ENCODE results near the gene CCDC159. TPM values are rescaled to one million over a fixed set of nuclear protein-coding genes. Genes with fewer than 3 reads are reported as not detected.
"Not testable (repeated sequence)": the region's sequence is repeated elsewhere in the genome, so short reads cannot be mapped to it uniquely, and the experiment has no call there.

The CCDC159 gene
- total RNA-seq, 3 donors from 2014 or later (not counting 1 experiment from before 2014, with no cell fraction given) = 86.9 to 94.9 (median 91.8) TPM

- Histone ChIP-seq H3K4me3 (ENCODE audit: low read length) (no peak overlapping the region), H3K27ac (ENCODE audit: low read length) (no peak overlapping the region), H3K27me3 (ENCODE audit: control insufficient read depth, insufficient read depth, low read length) (no peaks in the 10 kb centered on the region), H3K4me1 (ENCODE audit: control insufficient read depth, insufficient read depth, low read length) (peaks cover 48% of the 10 kb centered on the region), H3K9me3 (ENCODE audit: control insufficient read depth, insufficient read depth, low read length) (no peaks in the 10 kb centered on the region), H3K36me3 (ENCODE audit: control insufficient read depth, insufficient read depth, low read length) (no peaks in the 10 kb centered on the region)
- H3K36me3 Mint-ChIP-seq = no peaks in the 10 kb centered on the region
- DNase-seq = no peak
- intact Hi-C loops (cut with micrococcal nuclease) = no loop called here
- no peaks in the 10 kb centered on the region for H3K9me3 Mint-ChIP-seq
- no peak for ATAC-seq
- H3K27me3 Mint-ChIP-seq (ENCODE audit: low read depth in 2 of 2) = no peaks in the 10 kb centered on the region
- 100% methylated on average over 2 of the region's 3 CpGs for WGBS (ENCODE audit: insufficient coverage)
- no peak for TF ChIP-seq CTCF (IDR thresholded peaks at IDR 0.05)
- peaks cover 30 to 49% of the 10 kb centered on the region in 2 donors for H3K4me1 Mint-ChIP-seq
- H3K4me3 Mint-ChIP-seq = no peak overlapping the region
- H3K27ac Mint-ChIP-seq = no peak overlapping the region
Measured at GRCh38 chr19:11342429-11342828, 3.9 kb upstream of the CCDC159 start.

DNA sequence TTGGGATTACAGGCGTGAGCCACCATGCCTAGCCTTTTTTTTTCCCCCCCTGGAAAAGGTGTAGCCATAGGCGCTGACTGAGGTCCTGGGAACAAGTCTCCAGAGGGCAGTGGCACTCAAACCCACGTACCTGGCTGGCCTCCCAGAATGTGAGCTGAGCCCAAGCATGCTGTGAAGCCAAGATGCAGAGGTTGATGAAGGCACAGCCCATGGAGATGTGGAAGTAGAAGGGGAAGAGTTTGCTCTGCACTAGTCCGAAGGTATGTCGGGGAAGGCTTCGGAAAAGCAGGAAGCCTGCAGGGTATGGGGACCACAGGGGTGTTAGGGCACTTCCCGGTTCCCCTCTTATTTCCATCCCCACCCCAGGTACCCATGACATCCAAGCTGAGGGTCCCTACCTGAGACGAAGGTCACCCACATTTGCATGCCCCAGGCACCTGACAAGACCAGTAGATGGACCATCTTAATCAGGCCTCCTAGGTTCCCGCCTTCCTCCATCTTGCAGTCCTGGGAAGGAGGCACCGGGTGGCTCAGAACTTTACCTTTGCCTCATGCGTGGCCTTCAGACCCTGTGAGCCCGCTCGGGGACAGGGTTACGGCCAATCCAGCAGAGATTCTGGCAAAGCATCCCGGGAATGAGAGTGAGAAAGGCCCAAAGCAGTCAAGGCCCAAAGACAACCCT is 1.1 kb upstream of the CCDC159 start:
- peaks cover 21% of the 10 kb centered on the region for H3K4me1 ChIP-seq (ENCODE audit: control insufficient read depth, insufficient read depth, low read length)

DNA sequence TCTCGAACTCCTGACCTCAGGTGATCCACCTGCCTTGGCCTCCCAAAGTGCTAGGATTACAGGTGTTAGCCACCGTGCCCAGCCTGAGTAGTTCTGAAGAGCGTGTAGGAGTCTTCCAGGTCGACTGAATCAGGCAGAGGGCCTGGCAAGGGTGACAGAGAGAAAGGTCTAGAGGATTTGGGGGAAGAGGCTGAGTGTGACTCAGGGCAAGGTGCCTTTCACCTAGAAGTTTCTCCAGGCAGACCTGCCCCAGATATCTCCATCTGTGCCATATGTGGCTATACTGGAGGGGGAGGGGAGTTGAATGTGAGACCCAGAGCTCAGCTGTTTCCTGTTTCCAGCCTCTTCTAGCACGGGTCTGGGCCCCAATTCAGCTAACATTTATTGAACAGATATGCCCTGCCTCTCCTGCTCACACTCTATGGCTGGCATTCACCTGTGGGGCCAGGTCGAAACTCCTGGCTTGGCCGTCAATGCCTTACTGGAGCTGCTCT is 1.3 kb downstream of the CCDC159 start:
- intact Hi-C loops (cut with micrococcal nuclease) = no loop called here
- Histone ChIP-seq H3K9me3 (ENCODE audit: control insufficient read depth, insufficient read depth, low read length) (no peaks in the 10 kb centered on the region), H3K27me3 (ENCODE audit: control insufficient read depth, insufficient read depth, low read length) (no peaks in the 10 kb centered on the region), H3K27ac (ENCODE audit: low read length) (no peak overlapping the region), H3K4me3 (ENCODE audit: low read length) (no peak overlapping the region), H3K4me1 (ENCODE audit: control insufficient read depth, insufficient read depth, low read length) (peaks cover 21% of the 10 kb centered on the region), H3K36me3 (ENCODE audit: control insufficient read depth, insufficient read depth, low read length) (no peaks in the 10 kb centered on the region)
- WGBS (ENCODE audit: insufficient coverage) = 76% methylated on average over 7 of the region's 7 CpGs
- H3K27me3 Mint-ChIP-seq (ENCODE audit: low read depth in 2 of 2) = no peaks in the 10 kb centered on the region
- no peak for DNase-seq
- H3K4me1 Mint-ChIP-seq = peaks cover 18 to 32% of the 10 kb centered on the region in 2 donors
- no peaks in the 10 kb centered on the region for H3K36me3 Mint-ChIP-seq
- peak overlapping the region; percentile 99 for H3K4me3 Mint-ChIP-seq
- TF ChIP-seq CTCF (IDR thresholded peaks at IDR 0.05) = no peak
- H3K9me3 Mint-ChIP-seq = no peaks in the 10 kb centered on the region
- ATAC-seq = no peak
- peak overlapping the region; percentile 98 for H3K27ac Mint-ChIP-seq

More for the DNA sequence above, 1.1 kb upstream of the CCDC159 start:
- Mint-ChIP-seq H3K27me3 (ENCODE audit: low read depth in 2 of 2) (no peaks in the 10 kb centered on the region), H3K27ac (peak overlapping the region; percentile 98), H3K4me3 (peak overlapping the region; percentile 99), H3K9me3 (no peaks in the 10 kb centered on the region), H3K36me3 (no peaks in the 10 kb centered on the region), H3K4me1 (peaks cover 18 to 32% of the 10 kb centered on the region in 2 donors)
- H3K9me3 ChIP-seq (ENCODE audit: control insufficient read depth, insufficient read depth, low read length) = no peaks in the 10 kb centered on the region
- no peaks in the 10 kb centered on the region for H3K27me3 ChIP-seq (ENCODE audit: control insufficient read depth, insufficient read depth, low read length)
- peak overlapping the region; percentile 96 for H3K4me3 ChIP-seq (ENCODE audit: low read length)
- DNase-seq (no peak), ATAC-seq (no peak)
- no peak for TF ChIP-seq CTCF (IDR thresholded peaks at IDR 0.05)
- no peaks in the 10 kb centered on the region for H3K36me3 ChIP-seq (ENCODE audit: control insufficient read depth, insufficient read depth, low read length)
- intact Hi-C loops (cut with micrococcal nuclease) = no loop called here
- WGBS (ENCODE audit: insufficient coverage) = 74% methylated on average over 15 of the region's 15 CpGs
- H3K27ac ChIP-seq (ENCODE audit: low read length) = no peak overlapping the region

DNA sequence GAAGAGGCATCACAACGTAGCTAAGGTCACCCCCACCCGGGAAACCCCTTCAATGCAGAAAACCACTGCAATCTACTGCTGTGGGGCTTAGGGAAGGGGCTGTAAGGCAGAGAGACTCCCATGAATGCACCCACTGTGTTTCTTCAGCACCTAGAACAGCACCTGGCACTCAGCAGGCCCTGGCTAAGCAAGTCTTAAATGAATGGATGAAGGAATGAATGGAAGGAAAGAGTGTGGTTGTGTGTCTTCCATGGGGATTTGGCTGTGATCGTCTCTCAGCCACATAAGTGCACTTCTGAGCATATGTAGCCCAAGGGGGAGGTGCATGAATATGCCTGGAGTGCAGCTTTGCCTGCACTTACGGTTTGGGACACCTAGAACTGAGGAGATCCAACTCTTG is 2.9 kb downstream of the CCDC159 start:
- Histone ChIP-seq H3K9me3 (ENCODE audit: control insufficient read depth, insufficient read depth, low read length) (no peaks in the 10 kb centered on the region), H3K27ac (ENCODE audit: low read length) (no peak overlapping the region), H3K36me3 (ENCODE audit: control insufficient read depth, insufficient read depth, low read length) (no peaks in the 10 kb centered on the region), H3K4me1 (ENCODE audit: control insufficient read depth, insufficient read depth, low read length) (peaks cover 21% of the 10 kb centered on the region), H3K27me3 (ENCODE audit: control insufficient read depth, insufficient read depth, low read length) (no peaks in the 10 kb centered on the region), H3K4me3 (ENCODE audit: low read length) (no peak overlapping the region)
- DNase-seq (no peak), ATAC-seq (no peak)
- TF ChIP-seq CTCF (IDR thresholded peaks at IDR 0.05) = no peak
- Mint-ChIP-seq H3K27me3 (ENCODE audit: low read depth in 2 of 2) (no peaks in the 10 kb centered on the region), H3K4me3 (no peak overlapping the region), H3K4me1 (peaks cover 18 to 32% of the 10 kb centered on the region in 2 donors), H3K36me3 (no peaks in the 10 kb centered on the region), H3K27ac (no peak overlapping the region), H3K9me3 (no peaks in the 10 kb centered on the region)
- WGBS (ENCODE audit: insufficient coverage) = 95% methylated on average over 4 of the region's 4 CpGs
- intact Hi-C loops (cut with micrococcal nuclease) = no loop called here

GRCh38 chr19:11354102-11354501 is 7.8 kb downstream of the CCDC159 start:
- Mint-ChIP-seq H3K27ac (peak overlapping the region in 1 of 2 donors; percentile 89), H3K4me3 (peak overlapping the region; percentile 28), H3K4me1 (peaks cover 12 to 21% of the 10 kb centered on the region in 2 donors)
- H3K4me3 ChIP-seq (ENCODE audit: low read length); H3K9me3 Mint-ChIP-seq; H3K36me3 ChIP-seq (ENCODE audit: control insufficient read depth, insufficient read depth, low read length); ATAC-seq; H3K27ac ChIP-seq (ENCODE audit: low read length); H3K27me3 Mint-ChIP-seq (ENCODE audit: low read depth in 2 of 2); H3K27me3 ChIP-seq (ENCODE audit: control insufficient read depth, insufficient read depth, low read length); H3K36me3 Mint-ChIP-seq; H3K9me3 ChIP-seq (ENCODE audit: control insufficient read depth, insufficient read depth, low read length); DNase-seq: not testable (repeated sequence)
- over 99% methylated on average over 4 of the region's 4 CpGs for WGBS (ENCODE audit: insufficient coverage)
- peaks cover 14% of the 10 kb centered on the region for H3K4me1 ChIP-seq (ENCODE audit: control insufficient read depth, insufficient read depth, low read length)
- intact Hi-C loops (cut with micrococcal nuclease) = loop anchor here (2.0 kb wide), 1 partner anchor 21 kb away; the partner anchor contains the start of gene SWSAP1

Data from natural killer cell (primary cell).